ENCODE data around the gene BIRC2. TPM values are rescaled to one million over a fixed set of nuclear protein-coding genes. Genes with fewer than 3 reads are reported as not detected.

BIRC2 gene
- total RNA-seq, 1 donor from 2014 or later, result 53.1 TPM

DNA sequence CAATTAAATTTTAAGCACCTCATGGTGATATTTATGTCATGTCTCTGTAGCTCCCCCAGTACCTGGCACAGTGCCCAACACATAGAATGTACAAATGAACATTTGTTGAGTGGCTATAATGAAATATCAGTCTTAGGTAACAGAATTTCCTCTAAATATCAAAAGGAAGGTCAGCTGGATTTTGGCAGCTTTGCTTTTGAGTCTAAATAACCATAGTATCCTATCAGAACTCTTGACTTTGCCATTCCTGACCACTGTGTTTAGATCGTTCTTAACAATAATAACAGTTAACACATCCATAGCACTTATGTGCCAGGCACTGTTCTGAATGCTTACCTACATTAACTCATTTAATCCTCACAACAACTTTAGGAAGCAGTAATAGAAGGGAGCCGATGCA is 79.0 kb downstream of the BIRC2 start:
- peaks cover 10% of the 10 kb centered on the region for H3K36me3 Mint-ChIP-seq (ENCODE audit: low read depth, unreplicated experiment)
- DNase-seq (ENCODE audit: low spot score), result no peak
- TF ChIP-seq, protein P1, sequence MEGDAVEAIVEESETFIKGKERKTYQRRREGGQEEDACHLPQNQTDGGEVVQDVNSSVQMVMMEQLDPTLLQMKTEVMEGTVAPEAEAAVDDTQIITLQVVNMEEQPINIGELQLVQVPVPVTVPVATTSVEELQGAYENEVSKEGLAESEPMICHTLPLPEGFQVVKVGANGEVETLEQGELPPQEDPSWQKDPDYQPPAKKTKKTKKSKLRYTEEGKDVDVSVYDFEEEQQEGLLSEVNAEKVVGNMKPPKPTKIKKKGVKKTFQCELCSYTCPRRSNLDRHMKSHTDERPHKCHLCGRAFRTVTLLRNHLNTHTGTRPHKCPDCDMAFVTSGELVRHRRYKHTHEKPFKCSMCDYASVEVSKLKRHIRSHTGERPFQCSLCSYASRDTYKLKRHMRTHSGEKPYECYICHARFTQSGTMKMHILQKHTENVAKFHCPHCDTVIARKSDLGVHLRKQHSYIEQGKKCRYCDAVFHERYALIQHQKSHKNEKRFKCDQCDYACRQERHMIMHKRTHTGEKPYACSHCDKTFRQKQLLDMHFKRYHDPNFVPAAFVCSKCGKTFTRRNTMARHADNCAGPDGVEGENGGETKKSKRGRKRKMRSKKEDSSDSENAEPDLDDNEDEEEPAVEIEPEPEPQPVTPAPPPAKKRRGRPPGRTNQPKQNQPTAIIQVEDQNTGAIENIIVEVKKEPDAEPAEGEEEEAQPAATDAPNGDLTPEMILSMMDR (IDR thresholded peaks at IDR 0.05; ENCODE audit: unreplicated experiment), result no peak
- H3K27ac Mint-ChIP-seq (ENCODE audit: unreplicated experiment), result no peak overlapping the region
- no peak overlapping the region for H3K4me3 Mint-ChIP-seq (ENCODE audit: unreplicated experiment)
- no peaks in the 10 kb centered on the region for H3K9me3 Mint-ChIP-seq (ENCODE audit: unreplicated experiment)
- H3K27me3 Mint-ChIP-seq (ENCODE audit: unreplicated experiment), result peaks cover 1% of the 10 kb centered on the region
- H3K4me1 Mint-ChIP-seq (ENCODE audit: unreplicated experiment), result peaks cover 5% of the 10 kb centered on the region

DNA sequence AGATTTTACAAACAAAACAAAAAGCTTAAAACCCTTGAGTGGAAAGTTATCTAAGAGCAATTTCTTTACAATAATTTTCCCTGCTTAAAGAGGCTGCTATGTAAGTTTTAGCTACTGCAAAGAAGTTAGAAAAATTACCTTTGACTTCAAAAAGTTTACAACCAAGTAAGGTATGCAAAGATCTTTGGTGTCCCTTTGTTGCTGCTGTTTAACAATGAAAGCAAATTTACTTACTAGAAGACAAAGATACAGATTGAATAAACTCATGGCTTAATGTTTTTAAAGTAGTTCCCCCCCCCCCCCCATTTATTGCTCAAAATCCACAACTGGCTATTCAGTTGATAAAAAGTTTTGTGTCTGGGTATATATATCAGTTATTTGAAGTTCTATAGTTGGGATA is 79.6 kb downstream of the BIRC2 start:
- H3K36me3 Mint-ChIP-seq (ENCODE audit: low read depth, unreplicated experiment), result peaks cover 12% of the 10 kb centered on the region
- H3K4me1 Mint-ChIP-seq (ENCODE audit: unreplicated experiment), result peaks cover 5% of the 10 kb centered on the region
- no peak overlapping the region for H3K27ac Mint-ChIP-seq (ENCODE audit: unreplicated experiment)

DNA sequence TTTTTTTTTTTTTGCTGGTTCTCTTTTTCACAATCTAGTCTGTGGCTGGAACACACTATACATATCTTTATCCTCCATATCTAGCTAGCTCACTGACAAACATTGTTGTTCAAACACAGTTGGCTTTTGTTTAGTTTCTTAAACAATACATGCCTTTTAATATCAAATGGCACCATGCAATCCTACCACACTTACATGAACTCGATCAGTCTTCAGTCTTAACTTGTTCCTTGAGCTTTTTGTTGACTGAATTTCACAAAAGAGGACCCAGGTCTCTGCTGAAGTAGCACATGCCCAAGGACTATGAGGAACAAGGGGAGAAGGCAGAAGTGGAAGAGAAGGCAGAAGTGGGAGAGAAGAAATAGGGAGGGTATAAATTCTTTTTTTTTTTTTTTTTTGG is 80.1 kb downstream of the BIRC2 start:
- Mint-ChIP-seq H3K4me1 (ENCODE audit: unreplicated experiment) (peaks cover 5% of the 10 kb centered on the region), H3K27ac (ENCODE audit: unreplicated experiment) (no peak overlapping the region), H3K9me3 (ENCODE audit: unreplicated experiment) (peaks cover 2% of the 10 kb centered on the region), H3K36me3 (ENCODE audit: low read depth, unreplicated experiment) (peaks cover 17% of the 10 kb centered on the region), H3K27me3 (ENCODE audit: unreplicated experiment) (peaks cover 1% of the 10 kb centered on the region), H3K4me3 (ENCODE audit: unreplicated experiment) (no peak overlapping the region)
- TF ChIP-seq, protein P1 (IDR thresholded peaks at IDR 0.05; ENCODE audit: unreplicated experiment), result no peak
- no peak for DNase-seq (ENCODE audit: low spot score)

More for the DNA sequence above, 79.6 kb downstream of the BIRC2 start:
- Mint-ChIP-seq H3K27me3 (ENCODE audit: unreplicated experiment) (peaks cover 1% of the 10 kb centered on the region), H3K9me3 (ENCODE audit: unreplicated experiment) (no peaks in the 10 kb centered on the region), H3K4me3 (ENCODE audit: unreplicated experiment) (no peak overlapping the region)
- no peak for DNase-seq (ENCODE audit: low spot score)
- TF ChIP-seq, protein P1 (IDR thresholded peaks at IDR 0.05; ENCODE audit: unreplicated experiment), result no peak

Other genes starting within 250 kb of the BIRC2 start
- gene YAP1, start 236.8 kb upstream of the BIRC2 start, total RNA-seq (ENCODE audit: unreplicated experiment), result 158 TPM
- gene BIRC3, start 29.7 kb upstream of the BIRC2 start, total RNA-seq (ENCODE audit: unreplicated experiment), result 0.08 TPM
- 142 TPM for gene TMEM123, start 105.6 kb downstream of the BIRC2 start, total RNA-seq (ENCODE audit: unreplicated experiment)
- gene MMP7, start 183.5 kb downstream of the BIRC2 start, total RNA-seq (ENCODE audit: unreplicated experiment), result not detected

Measured in endothelial cell (in vitro differentiated cells).